GM10266 (cell line): ENCODE results near the gene SARDH.

Source experiments
- DNase-seq: peaks from one replicate; pipeline ENCODE4 v3.0.0; 2012; ENCODE audit errors: extremely low spot score
- TF ChIP-seq, protein P1 (sequence below): IDR thresholded peaks from 2 replicates; pipeline ENCODE4 v1.5.1; 2012; ENCODE audit warnings: mild to moderate bottlenecking, low read depth; ENCODE audit not compliant: control insufficient read depth, insufficient read depth; ENCODE audit errors: missing control alignments

The SARDH gene

GRCh38 chr9:133762488-133763271 is 24.5 kb upstream of the SARDH start:
- DNase-seq: no peak
- TF ChIP-seq, protein P1, sequence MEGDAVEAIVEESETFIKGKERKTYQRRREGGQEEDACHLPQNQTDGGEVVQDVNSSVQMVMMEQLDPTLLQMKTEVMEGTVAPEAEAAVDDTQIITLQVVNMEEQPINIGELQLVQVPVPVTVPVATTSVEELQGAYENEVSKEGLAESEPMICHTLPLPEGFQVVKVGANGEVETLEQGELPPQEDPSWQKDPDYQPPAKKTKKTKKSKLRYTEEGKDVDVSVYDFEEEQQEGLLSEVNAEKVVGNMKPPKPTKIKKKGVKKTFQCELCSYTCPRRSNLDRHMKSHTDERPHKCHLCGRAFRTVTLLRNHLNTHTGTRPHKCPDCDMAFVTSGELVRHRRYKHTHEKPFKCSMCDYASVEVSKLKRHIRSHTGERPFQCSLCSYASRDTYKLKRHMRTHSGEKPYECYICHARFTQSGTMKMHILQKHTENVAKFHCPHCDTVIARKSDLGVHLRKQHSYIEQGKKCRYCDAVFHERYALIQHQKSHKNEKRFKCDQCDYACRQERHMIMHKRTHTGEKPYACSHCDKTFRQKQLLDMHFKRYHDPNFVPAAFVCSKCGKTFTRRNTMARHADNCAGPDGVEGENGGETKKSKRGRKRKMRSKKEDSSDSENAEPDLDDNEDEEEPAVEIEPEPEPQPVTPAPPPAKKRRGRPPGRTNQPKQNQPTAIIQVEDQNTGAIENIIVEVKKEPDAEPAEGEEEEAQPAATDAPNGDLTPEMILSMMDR: no peak

GRCh38 chr9:133761641-133762248 is 23.6 kb upstream of the SARDH start:
- TF ChIP-seq, protein P1: no peak
- no peak for DNase-seq

DNA sequence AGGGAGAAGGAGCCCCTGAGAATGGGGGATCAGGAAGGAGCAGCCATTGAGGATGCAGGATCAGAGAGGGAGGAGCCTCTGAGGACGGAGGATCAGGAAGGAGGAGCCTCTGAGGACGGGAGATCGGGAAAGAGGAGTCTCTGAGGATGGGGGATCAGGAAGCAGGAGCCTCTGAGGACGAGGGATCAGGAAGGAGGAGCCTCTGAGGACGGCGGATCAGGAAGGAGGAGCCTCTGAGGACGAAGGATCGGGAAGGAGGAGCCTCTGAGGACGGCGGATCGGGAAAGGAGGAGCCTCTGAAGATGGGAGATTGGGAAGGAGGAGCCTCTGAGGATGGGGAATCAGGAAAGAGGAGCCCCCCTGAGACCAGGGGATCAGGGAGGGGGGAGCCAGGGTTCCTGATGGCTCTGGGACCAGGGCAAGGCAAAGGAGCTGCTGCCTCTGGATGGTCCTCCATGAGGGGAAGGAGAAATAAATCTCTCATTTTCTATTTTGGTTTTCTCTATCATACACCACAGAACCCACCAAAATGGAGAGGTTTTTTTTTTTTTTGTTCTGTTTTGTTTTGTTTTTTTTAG is 22.6 kb upstream of the SARDH start:
- DNase-seq: no peak
- TF ChIP-seq, protein P1: no peak

- DNase-seq: no peak
- TF ChIP-seq, protein P1: no peak
Observed at GRCh38 chr9:133759946-133760345, 21.8 kb upstream of the SARDH start.

GRCh38 chr9:133759146-133759900 is 21.2 kb upstream of the SARDH start:
- TF ChIP-seq, protein P1: no peak
- DNase-seq: no peak

DNA sequence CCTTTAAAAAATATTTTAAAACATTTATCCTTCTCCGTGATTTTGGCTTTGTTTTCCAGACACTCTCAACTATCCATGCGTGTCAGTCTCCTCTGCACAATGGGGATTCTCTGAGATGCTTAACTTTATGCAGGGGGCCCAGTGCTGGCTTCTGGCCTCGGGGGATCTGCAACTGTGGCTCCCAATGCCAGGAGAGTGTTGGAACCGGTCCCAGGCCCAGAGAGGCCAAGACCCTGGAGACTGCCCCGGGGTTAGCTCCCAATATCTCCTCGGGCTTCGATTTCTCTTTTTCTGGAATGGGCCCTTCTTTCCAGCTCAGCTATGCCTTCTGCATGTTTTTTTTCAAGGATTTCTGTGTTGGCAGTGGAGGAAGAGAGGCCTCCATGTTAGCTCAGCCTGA is 20.1 kb upstream of the SARDH start:
- DNase-seq: no peak
- TF ChIP-seq, protein P1: no peak
